ENCODE measurements around the gene ZNF547. TPM values are rescaled to one million over a fixed set of nuclear protein-coding genes. Genes with fewer than 3 reads are reported as not detected.

ZNF547 gene
- total and polyA plus RNA-seq, 2 of the 8 experiments (the other 6 are each of a cell fraction or from before 2014, with no cell fraction given): 1.1 to 2.1 TPM

DNA sequence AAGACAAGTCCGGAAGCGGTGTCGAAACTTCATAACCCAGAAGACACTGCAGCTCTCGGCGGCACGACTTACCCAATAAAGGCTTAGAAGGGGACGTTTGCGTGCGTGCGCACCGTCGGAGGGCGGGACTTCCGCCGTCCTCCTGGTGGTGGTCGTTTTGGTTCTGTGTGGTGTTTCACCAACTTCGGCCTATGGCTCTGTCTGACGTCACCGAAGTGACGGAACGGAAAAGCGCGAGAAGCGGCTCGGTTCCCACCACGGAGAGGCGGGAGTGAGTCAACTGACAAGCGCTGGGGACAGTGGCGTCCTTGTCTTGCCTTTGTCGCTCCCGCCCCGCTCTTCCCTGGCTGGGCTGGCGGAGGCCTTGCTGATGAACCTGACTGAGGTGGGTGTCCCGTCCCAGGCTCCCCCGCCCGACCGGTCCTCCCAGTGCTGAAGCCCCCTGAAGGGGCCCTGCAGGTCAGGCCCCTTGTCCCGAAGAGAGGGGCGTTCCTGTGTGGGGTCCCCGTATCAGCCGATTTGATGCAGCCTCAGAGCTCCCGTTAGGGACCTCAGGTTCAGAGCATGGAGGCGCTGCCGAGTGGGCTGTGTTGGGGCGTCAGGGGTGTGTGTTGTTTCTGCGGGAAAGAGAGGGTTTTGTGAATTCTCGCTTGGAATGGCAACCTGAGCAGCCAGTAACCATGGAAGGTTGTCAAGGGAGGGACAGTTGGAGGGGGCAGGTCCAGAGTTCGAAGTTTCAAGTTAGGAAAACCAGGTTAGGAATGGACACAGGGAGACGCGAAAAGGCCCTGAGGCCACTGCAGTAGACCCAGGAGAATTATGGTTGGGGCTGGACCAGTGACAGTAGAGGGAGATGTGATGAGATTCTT is 26.6 kb downstream of the ZNF547 start, which contains the start of gene ZNF548 (continued):
- no peak for TF ChIP-seq RFX5 (IDR thresholded peaks at IDR 0.05; ENCODE audit: borderline replicate concordance, low read depth, low read length)
- no peak for TF ChIP-seq KDM5A (IDR thresholded peaks at IDR 0.05; ENCODE audit: low read length)
- TF ChIP-seq TAF1 (IDR thresholded peaks at IDR 0.05; ENCODE audit: low read depth, low read length): peak; percentile 72
- TF ChIP-seq FOSL1 (IDR thresholded peaks at IDR 0.05; ENCODE audit: insufficient read depth, low read depth, low read length): no peak
- TF ChIP-seq KDM4A (IDR thresholded peaks at IDR 0.05; ENCODE audit: low read depth, low read length, severe bottlenecking): peak; percentile 95
- no peak for TF ChIP-seq SUZ12 (IDR thresholded peaks at IDR 0.05; ENCODE audit: low read length)
- 0 out of 2 replicates have a peak, but pooled peaks have one; percentile 47 for TF ChIP-seq JUN (IDR thresholded peaks at IDR 0.05; ENCODE audit: low read depth, low read length)
- peak in 1 of 2 experiments; percentile 71; a peak in 1 of 3 replicates for TF ChIP-seq POLR2A (IDR thresholded peaks at IDR 0.05; ENCODE audit: control extremely low read depth in 1 of 2, low read depth in 2 of 2, low read length in 2 of 2)
- no peak for TF ChIP-seq SIRT6 (IDR thresholded peaks at IDR 0.05; ENCODE audit: low read length)
- no peak for TF ChIP-seq RNF2 (IDR thresholded peaks at IDR 0.05; ENCODE audit: borderline replicate concordance, low read depth, low read length, missing control alignments, poor library complexity, severe bottlenecking)
- TF ChIP-seq KDM1A (IDR thresholded peaks at IDR 0.05; ENCODE audit: borderline replicate concordance, low read length): no peak
- TF ChIP-seq EP300 (IDR thresholded peaks at IDR 0.05; ENCODE audit: borderline replicate concordance in 1 of 2, low read depth in 2 of 2, low read length in 2 of 2): peak in 1 of 2 experiments; percentile 60; a peak in 1 of 3 replicates
- peak; percentile 68; the same call in 1 of the 2 replicates for TF ChIP-seq SIX5 (IDR thresholded peaks at IDR 0.05; ENCODE audit: low read depth, low read length)
- TF ChIP-seq SIN3A (conservative IDR thresholded peaks at IDR 0.05 in 1 of 2, IDR thresholded peaks at IDR 0.05 in 1 of 2; ENCODE audit: low read depth in 1 of 2, low read length in 2 of 2): peak; percentile 81 to 95; a peak in 2 of 4 replicates
- TF ChIP-seq HDAC2 (IDR thresholded peaks at IDR 0.05; ENCODE audit: borderline replicate concordance in 1 of 2, low read depth in 2 of 2, low read length in 2 of 2): peak in 1 of 2 experiments; percentile 64; a peak in 1 of 4 replicates
- TF ChIP-seq CTBP2 (IDR thresholded peaks at IDR 0.05; ENCODE audit: borderline replicate concordance, insufficient read depth, insufficient read length, low read length): peak; percentile 20
- TF ChIP-seq CBX5 (IDR thresholded peaks at IDR 0.05; ENCODE audit: low read depth, low read length): no peak
- TF ChIP-seq TAF7 (optimal IDR thresholded peaks at IDR 0.05; ENCODE audit: borderline replicate concordance, low read depth, low read length): no peak
- TF ChIP-seq ZNF274 (IDR thresholded peaks at IDR 0.05; ENCODE audit: borderline replicate concordance, extremely low read depth, low read length): no peak
- peak; percentile 90 for TF ChIP-seq CHD2 (IDR thresholded peaks at IDR 0.05; ENCODE audit: low read length)

Measured in H1 (cell line).